Posterior cingulate gyrus (tissue), 11 donors: ENCODE measurements around the gene TAAR5.
"Not testable (repeated sequence)": the region's sequence is repeated elsewhere in the genome, so short reads cannot be mapped to it uniquely, and the experiment has no call there.

Experiments used
- DNase-seq, 10 donors: peaks; one replicate each; pipeline versions ENCODE4 v3.0.0 to v3.0.0-alpha.2; 2020 to 2021; ENCODE audit warnings: mixed read lengths in 3 of 10
- intact Hi-C: fragments of 100-400 bp; cut with DNase I; formaldehyde crosslinking; loops from one replicate; pipeline ENCODE4 v1.15.1; 2023

TAAR5 gene

DNA sequence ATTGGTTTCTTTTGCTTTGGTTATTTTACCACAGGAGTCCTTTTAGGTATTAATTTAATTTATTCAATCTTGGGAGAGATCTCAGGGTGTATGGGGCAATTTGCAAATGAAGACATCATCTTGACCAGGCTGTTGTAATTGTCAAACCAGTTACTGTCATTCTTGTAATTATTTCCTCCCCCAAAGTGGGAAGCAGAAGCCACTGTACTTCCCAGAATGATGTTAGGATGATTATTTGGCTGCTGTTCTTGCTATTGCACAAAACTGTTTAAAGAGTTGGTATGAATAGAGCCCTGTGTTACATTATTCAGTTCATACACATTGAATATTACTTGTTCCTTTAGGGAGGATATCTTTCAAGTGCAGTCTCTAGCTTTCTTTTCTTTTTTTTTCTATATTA lies 17.8 kb downstream of the TAAR5 start:
- intact Hi-C loops: no loop called here
- no peak for DNase-seq

DNA sequence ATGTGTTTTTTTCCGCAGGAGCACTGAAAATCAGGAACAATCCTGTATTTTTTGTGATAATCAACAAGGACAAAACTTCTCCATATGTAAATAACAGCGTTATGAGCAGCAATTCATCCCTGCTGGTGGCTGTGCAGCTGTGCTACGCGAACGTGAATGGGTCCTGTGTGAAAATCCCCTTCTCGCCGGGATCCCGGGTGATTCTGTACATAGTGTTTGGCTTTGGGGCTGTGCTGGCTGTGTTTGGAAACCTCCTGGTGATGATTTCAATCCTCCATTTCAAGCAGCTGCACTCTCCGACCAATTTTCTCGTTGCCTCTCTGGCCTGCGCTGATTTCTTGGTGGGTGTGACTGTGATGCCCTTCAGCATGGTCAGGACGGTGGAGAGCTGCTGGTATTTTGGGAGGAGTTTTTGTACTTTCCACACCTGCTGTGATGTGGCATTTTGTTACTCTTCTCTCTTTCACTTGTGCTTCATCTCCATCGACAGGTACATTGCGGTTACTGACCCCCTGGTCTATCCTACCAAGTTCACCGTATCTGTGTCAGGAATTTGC lies 19.2 kb downstream of the TAAR5 start, which contains the start of gene TAAR6:
Gene TAAR6, plus strand, starts transcription at position 102 of the 557 bp plus-strand sequence. Its CDS starts 0 bp downstream, at position 102.
- intact Hi-C loops: no loop called here
- peak in 9 of 10 donors; percentile 14 to 92 (median 57) for DNase-seq

DNA sequence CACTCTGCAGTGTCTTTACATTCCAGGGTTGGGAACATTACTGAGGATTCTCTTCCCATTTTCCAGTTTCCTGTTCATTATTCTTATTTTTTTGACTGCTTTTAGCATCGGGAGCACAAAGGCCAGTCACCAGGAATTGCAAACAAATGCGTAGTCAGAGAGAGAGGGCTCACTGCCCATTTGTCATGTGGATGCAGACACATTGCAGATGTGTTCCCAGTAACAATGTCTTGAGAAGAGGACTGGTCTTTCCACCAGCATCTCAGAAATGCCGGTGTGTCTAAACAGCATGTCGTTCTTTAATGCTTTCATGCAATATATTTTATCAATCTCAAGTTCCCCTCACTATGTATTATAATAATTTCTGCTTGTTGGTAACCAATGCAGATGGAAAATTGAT lies 20.4 kb downstream of the TAAR5 start:
- DNase-seq: peak in 7 of 10 donors; percentile 15 to 86 (median 54)
- intact Hi-C loops: loop anchor here (10.0 kb wide), 1 partner anchor 54 kb away; the partner anchor contains the start of gene STX7

DNA sequence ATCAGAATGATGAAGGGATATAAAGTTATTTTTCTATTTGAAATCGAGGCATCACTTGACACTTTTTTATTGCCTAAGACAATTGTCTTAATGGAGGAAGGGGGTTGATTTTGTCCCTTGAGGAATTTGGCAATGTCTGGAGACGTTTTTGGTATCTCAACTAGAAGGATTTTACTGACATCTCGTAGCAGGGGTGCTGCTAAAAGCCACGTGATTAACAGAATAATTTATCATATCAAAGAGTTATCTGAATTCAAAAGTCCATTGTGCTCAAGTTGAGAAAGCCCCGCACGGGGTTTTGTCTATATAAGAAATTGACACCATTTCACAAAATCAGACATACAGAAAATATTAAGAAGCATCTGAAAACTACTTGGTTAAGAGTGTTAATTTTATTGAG lies 20.9 kb downstream of the TAAR5 start:
- intact Hi-C loops: loop anchor here (10.0 kb wide), 1 partner anchor 54 kb away; the partner anchor contains the start of gene STX7
- DNase-seq: no peak

DNA sequence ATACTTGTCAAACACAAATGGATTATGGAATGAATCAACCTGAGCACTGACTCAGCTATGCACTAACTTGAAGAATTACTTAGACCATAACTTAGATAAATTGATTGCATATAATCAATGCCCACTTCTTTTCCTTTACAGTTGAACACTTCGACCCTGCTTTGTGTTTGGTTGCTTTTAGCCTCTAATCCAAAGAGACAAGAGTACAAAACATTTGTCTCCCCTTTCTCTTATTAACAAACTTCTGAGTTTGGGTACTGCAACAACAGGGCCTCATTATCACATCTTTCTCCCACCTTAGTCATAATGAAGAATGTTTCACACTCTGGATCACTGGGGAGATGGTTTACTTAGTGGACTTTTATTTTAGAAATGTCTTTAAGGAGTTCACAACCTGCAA lies 22.0 kb downstream of the TAAR5 start:
- intact Hi-C loops: loop anchor here (10.0 kb wide), 1 partner anchor 53 kb away; the partner anchor contains the start of gene STX7
- no peak for DNase-seq

DNA sequence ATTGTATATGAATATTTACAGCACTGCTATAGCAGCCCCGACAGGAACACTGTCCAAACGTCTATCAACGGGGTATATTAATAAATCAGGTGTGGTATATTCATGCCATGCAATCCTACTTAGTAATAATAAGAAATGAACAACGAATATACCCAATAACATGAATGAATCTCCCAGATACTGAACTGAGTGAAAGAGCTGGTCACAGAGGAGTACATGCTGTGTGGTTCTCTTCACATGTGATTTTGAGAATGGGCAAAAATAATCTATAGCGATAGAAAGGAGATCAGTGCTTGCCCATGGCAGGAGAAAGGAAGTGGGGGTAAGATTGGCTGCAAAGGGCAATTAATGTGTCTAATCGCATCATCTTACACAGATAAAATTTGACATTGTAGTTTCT lies 23.1 kb downstream of the TAAR5 start:
- intact Hi-C loops: loop anchor here (10.0 kb wide), 1 partner anchor 52 kb away; the partner anchor contains the start of gene STX7
- DNase-seq: no peak

DNA sequence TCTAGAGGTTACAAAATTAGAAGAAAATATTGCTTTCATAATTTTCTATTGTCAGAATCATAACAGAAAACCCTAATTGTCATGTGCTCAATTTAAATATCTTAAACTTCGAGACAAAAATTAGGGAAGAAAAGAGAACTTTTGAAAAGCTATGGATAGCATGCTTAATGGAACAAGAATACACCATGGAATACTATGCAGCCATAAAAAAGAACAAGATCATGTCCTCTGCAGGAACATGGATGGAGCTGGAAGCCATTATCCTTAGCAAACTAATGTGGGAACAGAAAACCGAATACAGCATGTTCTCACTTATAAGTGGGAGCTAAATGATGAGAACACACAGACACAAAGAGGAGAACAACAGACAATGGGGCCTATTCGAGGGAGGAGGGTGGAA lies 29.5 kb downstream of the TAAR5 start:
- intact Hi-C loops: loop anchor here (10.0 kb wide), 1 partner anchor 45 kb away; the partner anchor contains the start of gene STX7
- not testable (repeated sequence) for DNase-seq

DNA sequence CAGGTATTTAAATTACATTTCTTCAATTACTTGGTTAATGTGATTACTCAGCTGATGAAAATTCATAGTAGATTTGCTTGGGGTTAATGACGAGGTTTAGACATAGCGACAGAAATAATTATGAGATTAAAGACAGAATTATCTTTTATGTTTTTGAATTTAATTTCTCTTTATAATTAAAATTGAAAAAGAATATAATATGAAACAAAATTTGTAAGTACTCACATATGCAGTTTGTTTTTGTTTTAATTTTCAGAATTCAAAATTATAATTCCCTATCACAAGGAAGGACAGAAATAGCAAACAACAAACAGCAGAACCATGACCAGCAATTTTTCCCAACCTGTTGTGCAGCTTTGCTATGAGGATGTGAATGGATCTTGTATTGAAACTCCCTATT lies 37.2 kb downstream of the TAAR5 start, which contains the start of gene TAAR8:
Gene TAAR8, plus strand, starts transcription at position 301 of the 400 bp plus-strand sequence. Its CDS starts 21 bp downstream, at position 322.
- no peak for DNase-seq
- intact Hi-C loops: no loop called here

DNA sequence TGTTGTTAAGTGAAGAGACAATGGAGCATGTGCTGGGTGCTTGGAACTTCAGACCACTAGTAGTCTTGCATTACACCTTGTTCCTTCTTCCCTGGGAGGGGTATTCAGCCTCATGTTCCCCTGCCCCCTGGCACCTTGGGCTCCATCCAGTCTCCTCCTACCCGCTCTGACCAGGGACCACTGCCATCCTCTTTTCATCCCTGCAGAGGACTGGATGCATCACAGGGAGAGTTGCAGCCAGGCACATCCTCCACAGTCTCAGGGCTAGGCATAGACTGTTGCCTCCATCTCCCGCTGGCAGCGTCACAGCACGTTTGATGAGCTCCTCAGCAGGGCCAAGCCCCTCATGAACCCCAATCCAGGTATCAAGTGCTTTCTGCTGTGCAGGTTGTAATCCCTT lies 38.3 kb downstream of the TAAR5 start:
- no peak for DNase-seq
- intact Hi-C loops: no loop called here

DNA sequence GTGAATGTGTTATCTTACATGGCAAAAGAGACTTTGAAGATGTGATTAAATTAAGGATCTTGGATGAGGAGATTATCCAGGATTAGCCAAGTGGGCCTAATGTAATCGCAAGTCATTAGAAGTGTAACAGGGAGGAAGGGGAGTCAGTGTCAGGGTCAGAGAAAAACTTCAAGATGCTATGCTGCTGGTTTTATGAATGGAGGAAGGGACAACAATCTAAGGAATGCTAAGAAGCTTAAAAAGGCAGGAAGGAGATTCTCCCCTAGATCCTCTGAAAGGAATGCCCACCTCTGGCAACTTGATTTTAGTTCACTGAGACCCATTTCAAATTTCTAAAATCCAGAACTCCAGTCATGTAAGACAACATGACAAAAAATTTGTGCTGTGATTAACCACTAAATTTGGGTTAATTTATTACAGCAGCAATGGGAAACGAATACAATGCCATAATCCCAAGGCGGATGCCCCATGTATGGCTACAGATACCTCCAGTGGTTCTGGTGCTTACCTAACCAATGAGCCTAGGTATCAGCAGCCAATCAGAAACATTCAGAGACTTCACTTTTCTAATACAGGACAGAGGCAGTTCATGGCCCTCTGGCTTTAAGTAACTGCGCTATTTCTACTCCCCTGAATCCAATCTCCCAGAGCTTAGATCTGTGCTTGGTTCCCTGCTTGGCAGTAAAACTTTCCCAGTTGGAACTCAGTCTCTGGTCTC lies 40.6 kb downstream of the TAAR5 start:
- intact Hi-C loops: no loop called here
- no peak for DNase-seq

DNA sequence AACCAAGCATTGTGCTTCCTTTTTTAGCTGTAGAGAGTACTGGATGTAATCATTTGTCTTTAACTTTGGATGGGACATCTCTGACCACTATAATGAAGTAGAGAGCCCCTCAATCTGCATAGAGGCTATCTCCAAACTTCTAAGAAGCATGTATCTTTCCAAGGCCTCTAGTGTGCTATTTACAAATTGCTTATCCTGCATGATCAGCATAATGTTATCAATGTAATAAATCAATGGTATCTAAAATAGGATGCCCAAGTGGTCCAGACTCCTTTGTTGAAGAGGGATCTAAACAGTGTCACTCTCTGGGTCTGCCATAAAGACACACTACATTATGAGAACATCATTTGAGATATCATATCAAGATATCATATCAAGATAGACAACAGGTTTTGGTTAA lies 44.7 kb downstream of the TAAR5 start:
- DNase-seq: no peak
- intact Hi-C loops: no loop called here
